NB4 (cell line): ENCODE data around the gene IDS.
"Not testable (repeated sequence)": the region's sequence is repeated elsewhere in the genome, so short reads cannot be mapped to it uniquely, and the experiment has no call there.

Experiments used
- DNase-seq: peaks from one replicate; pipeline ENCODE4 v3.0.0; 2010; ENCODE audit warnings: low read depth
- H3K4me3 ChIP-seq: one replicate; pipeline ENCODE4 v1.5.1; 2011; ENCODE audit warnings: mild to moderate bottlenecking, low read depth, low read length, moderate library complexity
- CTCF ChIP-seq: IDR thresholded peaks from one replicate; pipeline ENCODE4 v1.5.1; 2012; ENCODE audit warnings: low read depth, low read length
- MAX ChIP-seq: IDR thresholded peaks from 2 replicates; pipeline ENCODE4 v1.6.1; 2011; ENCODE audit warnings: low read depth, low read length
- MYC ChIP-seq: IDR thresholded peaks from 2 replicates; pipeline ENCODE4 v1.6.1; 2011; ENCODE audit warnings: low read depth, low read length
- POLR2A ChIP-seq: IDR thresholded peaks from 2 replicates; pipeline ENCODE4 v1.6.1; 2011; ENCODE audit warnings: mild to moderate bottlenecking; ENCODE audit not compliant: insufficient read length; ENCODE audit errors: extremely low read depth

The IDS gene

GRCh38 chrX:149493567-149494562, 11.2 kb downstream of the IDS start:
- H3K4me3 ChIP-seq = no peak overlapping the region
- TF ChIP-seq POLR2A (no peak), MAX (no peak), MYC (no peak), CTCF (peak; percentile 22)
- peak; percentile 46 for DNase-seq

GRCh38 chrX:149491812-149492211, 13.3 kb downstream of the IDS start:
- DNase-seq = no peak
- TF ChIP-seq MAX = no peak
- TF ChIP-seq CTCF = no peak
- no peak for TF ChIP-seq POLR2A
- no peak for TF ChIP-seq MYC
- no peak overlapping the region for H3K4me3 ChIP-seq

GRCh38 chrX:149490100-149490499, 15.0 kb downstream of the IDS start:
- no peak for DNase-seq
- H3K4me3 ChIP-seq = no peak overlapping the region
- TF ChIP-seq CTCF (no peak), POLR2A (no peak), MAX (no peak), MYC (no peak)

- DNase-seq, H3K4me3 ChIP-seq: not testable (repeated sequence)
These were observed 16.6 kb downstream of the IDS start for GRCh38 chrX:149488411-149489052.

GRCh38 chrX:149488008-149488407, 17.1 kb downstream of the IDS start:
- not testable (repeated sequence) for DNase-seq

GRCh38 chrX:149487292-149487691, 17.8 kb downstream of the IDS start:
- H3K4me3 ChIP-seq = no peak overlapping the region
- DNase-seq = peak; percentile 7
- TF ChIP-seq POLR2A = no peak
- peak; percentile 23 for TF ChIP-seq CTCF
- TF ChIP-seq MAX = no peak
- no peak for TF ChIP-seq MYC

More at GRCh38 chrX:149488008-149488407, 17.1 kb downstream of the IDS start:
- H3K4me3 ChIP-seq = not testable (repeated sequence)
